Vagina (tissue), 2 donors: Measurements from ENCODE around the gene SLC3A2. TPM values are rescaled to one million over a fixed set of nuclear protein-coding genes. Genes with fewer than 3 reads are reported as not detected.

Experiments
- DNase-seq, 2 donors: peaks; one replicate each; pipeline ENCODE4 v3.0.0-alpha.2; 2017; ENCODE audit errors: extremely low spot score in 2 of 2
- H3K27ac ChIP-seq: fragments of 200-600 bp; sonication (generic); one replicate; pipeline ENCODE4 v1.5.1; 2019
- H3K27me3 ChIP-seq: fragments of 200-600 bp; sonication (generic); one replicate; pipeline ENCODE4 v1.5.1; 2019
- H3K36me3 ChIP-seq, 2 donors: fragments of 200-600 bp; sonication (generic); one replicate each; pipeline ENCODE4 v1.5.1; 2017 to 2019
- H3K4me1 ChIP-seq: fragments of 200-600 bp; sonication (generic); one replicate; pipeline ENCODE4 v1.5.1; 2019
- H3K4me3 ChIP-seq, 2 donors: fragments of 200-600 bp; sonication (generic); 1 replicate in 1 of 2; 2 replicates in 1 of 2; pipeline ENCODE4 v1.5.1; 2016 to 2019
- H3K9me3 ChIP-seq: fragments of 200-600 bp; sonication (generic); one replicate; pipeline ENCODE4 v1.5.1; 2019
- CTCF ChIP-seq, 3 experiments: fragments of 450-650 bp in 2 of 3; fragments of 200-600 bp in 1 of 3; sonication (generic) in 1 of 3; IDR thresholded peaks; one replicate each; pipeline ENCODE4 v1.5.1; 2017 to 2019; ENCODE audit warnings: antibody characterized with exemption in 3 of 3, mild to moderate bottlenecking in 2 of 3, moderate library complexity in 2 of 3
- POLR2A ChIP-seq, 2 donors: fragments of 450-650 bp; IDR thresholded peaks; one replicate each; pipeline ENCODE4 v1.6.1; 2017; ENCODE audit warnings: antibody characterized with exemption in 2 of 2, mild to moderate bottlenecking in 2 of 2, moderate library complexity in 2 of 2
- POLR2AphosphoS5 ChIP-seq, 2 donors: sonication (generic); formaldehyde crosslinking; IDR thresholded peaks; one replicate each; pipeline ENCODE4 v1.9.0; 2017; ENCODE audit warnings: antibody characterized with exemption in 2 of 2, mild to moderate bottlenecking in 2 of 2, low read depth in 1 of 2; ENCODE audit not compliant: insufficient read depth in 1 of 2
- intact Hi-C: fragments of 100-400 bp; cut with DNase I; formaldehyde crosslinking; loops from one replicate; pipeline ENCODE4 v1.15.1; 2023
- total RNA-seq: library from RNA; depleted of rRNA; stranded (reverse); fragments of >200 nt; gene quantifications from one replicate; pipeline ENCODE4 v1.2.3, GENCODE V29; 2016

Gene SLC3A2
- total RNA-seq, 1 donor from 2014 or later, result 169 TPM

DNA sequence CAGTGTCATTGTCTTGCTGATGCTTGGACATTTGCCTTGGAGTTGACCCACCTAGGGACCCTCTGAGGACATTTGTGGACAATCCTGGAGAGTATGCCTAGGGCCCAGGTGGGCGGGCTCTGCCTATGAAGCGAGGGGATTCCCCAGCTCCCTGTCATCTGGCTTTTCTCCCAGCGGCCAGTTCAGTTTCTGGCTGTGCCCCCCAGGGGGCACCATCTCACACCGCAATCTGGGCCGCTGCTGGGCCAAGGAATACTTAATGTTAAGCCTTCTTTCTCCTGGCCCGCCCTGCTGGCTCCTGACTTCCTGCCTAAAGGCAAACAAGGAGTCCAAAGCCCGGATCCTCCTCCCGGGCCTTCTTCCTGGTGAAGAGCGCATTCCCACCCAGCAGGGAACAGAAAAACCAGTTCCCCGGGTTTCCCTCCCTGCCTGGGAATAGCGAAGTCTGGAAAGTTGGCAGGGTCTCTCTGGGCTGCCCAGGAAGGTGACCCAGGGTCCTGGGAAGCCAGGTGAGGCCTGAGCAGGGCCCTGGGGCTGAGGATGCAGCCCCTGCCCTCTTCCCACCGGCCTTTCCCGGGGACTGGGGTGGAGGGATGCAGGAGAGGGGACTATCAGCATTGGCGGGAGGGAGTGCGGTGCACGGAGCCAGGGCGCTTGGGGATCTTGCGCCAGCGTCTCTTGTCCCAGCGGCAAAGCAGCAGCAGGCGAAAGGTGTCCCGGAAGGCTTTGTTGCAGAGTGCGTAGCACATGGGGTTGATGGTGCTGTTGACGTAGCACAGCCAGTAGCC, 28.6 kb downstream of the SLC3A2 start:
- no peak for DNase-seq
- H3K4me3 ChIP-seq, result no peak overlapping the region
- no peaks in the 10 kb centered on the region for H3K9me3 ChIP-seq
- H3K27ac ChIP-seq, result no peak overlapping the region
- peaks cover 18% of the 10 kb centered on the region for H3K4me1 ChIP-seq
- intact Hi-C loops, result no loop called here
- TF ChIP-seq CTCF (IDR thresholded peaks at IDR 0.05) (peak in 1 of 3 experiments; percentile 31), POLR2AphosphoS5 (IDR thresholded peaks at IDR 0.05; ENCODE audit: insufficient read depth in 1 of 2, low read depth in 1 of 2) (peak; percentile 28 to 30), POLR2A (IDR thresholded peaks at IDR 0.05) (no peak)
- no peaks in the 10 kb centered on the region for H3K27me3 ChIP-seq
- no peaks in the 10 kb centered on the region for H3K36me3 ChIP-seq

DNA sequence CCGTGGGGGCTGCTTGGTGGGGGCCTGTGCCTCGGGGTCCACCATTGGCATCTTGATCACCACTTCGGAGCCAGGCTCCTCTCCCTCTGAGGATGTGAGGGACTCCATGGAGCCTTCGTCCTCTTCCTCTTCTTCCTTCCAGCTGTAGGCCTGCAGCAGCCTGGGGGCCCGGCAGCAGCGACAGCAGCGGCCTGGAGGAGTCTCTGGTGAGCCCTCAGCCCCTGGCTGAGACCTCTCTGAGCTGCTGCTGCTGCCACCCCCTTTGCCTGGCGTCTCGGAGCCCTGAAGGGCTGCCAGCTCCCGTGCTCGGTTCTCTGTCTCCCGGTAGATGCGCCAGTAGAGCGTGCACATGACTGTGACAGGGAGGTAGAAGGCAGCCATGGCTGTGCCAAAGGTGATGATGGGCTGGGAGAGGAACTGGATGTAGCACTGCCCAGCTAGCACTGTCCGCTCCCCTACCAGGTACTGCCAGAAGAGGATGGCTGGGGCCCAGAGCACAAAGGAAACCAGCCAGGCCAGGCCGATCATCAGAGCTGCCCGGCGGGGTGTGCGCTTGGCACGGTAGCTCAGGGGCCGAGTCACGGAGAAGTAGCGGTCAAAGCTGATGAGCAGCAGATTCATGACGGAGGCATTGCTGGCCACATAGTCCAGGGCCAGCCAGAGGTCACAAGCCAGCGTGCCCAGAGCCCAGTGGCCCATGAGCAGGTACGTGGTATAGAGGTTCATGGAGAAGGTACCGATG, 29.6 kb downstream of the SLC3A2 start:
- Histone ChIP-seq H3K27me3 (no peaks in the 10 kb centered on the region), H3K36me3 (no peaks in the 10 kb centered on the region), H3K9me3 (no peaks in the 10 kb centered on the region), H3K27ac (no peak overlapping the region), H3K4me3 (no peak overlapping the region), H3K4me1 (peaks cover 18% of the 10 kb centered on the region)
- intact Hi-C loops, result no loop called here
- TF ChIP-seq POLR2A (IDR thresholded peaks at IDR 0.05) (no peak), CTCF (IDR thresholded peaks at IDR 0.05) (no peak), POLR2AphosphoS5 (IDR thresholded peaks at IDR 0.05; ENCODE audit: insufficient read depth in 1 of 2, low read depth in 1 of 2) (no peak)
- no peak for DNase-seq

DNA sequence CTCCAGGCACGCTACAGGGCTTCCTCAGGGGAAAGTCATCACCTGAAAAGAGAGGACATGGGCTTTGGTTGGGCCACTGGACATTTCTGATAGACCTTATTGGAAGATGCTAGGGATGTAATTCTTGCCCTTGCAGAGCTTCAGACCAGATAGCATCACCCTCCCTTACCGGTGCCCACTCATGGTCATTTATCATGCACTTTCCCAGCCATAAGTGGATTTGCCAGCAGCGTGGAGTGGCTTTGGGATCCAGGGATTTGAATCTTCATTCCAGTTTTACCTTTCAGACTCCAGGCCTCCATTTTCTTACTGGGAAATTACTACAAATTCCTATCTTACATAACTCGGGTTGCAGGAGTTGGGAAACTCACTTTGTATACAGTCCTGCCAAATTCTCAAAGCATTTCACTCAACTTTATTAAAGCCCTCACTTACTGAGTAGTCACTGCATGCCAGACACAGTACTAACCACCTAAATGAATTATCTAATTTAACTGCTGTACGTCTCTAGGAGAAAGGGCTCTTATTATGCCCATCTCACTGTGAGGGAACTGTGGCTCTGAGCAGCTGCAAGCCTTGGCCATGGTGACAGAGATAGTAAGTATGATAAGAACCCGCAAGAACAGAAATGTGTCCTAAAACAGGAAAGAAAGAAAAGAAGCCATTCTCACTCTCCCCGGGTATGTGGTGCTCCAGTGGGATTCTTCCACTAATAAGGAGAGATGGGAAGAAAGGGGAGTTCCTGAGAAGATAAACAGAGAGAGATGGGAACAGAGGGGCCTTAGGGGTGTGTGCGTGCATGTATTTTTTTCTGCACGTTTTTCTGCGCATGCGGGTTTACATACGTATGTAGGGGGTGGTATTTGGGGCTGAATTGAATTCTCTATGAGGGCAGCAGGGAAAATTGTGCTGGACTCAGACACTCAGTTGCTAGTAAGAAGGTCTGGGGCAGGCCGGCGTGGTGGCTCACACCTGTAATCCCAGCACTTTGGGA, 30.7 kb downstream of the SLC3A2 start:
- H3K4me1 ChIP-seq, result peaks cover 18% of the 10 kb centered on the region
- no peak overlapping the region for H3K27ac ChIP-seq

DNA sequence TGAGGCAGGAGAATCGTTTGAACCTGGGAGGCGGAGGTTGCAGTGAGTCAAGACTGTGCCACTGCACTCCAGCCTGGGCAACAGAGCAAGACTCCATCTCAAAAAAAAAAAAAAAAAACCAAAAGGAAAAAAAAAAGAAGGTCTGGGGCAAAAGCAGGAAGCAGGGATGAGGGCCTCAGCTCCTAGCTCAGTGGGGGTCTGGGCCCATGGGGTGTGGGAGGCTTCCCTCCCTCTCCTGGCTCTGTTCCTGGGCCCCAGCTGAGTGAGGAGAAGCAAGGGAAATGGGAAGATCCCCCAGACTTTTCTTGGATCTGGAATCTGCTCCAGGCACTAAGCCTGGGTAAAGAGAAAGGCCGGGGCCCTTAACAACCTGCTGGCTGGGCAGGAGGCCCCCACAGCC, 31.6 kb downstream of the SLC3A2 start:
- peaks cover 18% of the 10 kb centered on the region for H3K4me1 ChIP-seq
- H3K36me3 ChIP-seq, result no peaks in the 10 kb centered on the region
- intact Hi-C loops, result no loop called here
- TF ChIP-seq CTCF (IDR thresholded peaks at IDR 0.05) (no peak), POLR2AphosphoS5 (IDR thresholded peaks at IDR 0.05; ENCODE audit: insufficient read depth in 1 of 2, low read depth in 1 of 2) (no peak), POLR2A (IDR thresholded peaks at IDR 0.05) (no peak)
- no peaks in the 10 kb centered on the region for H3K27me3 ChIP-seq
- H3K27ac ChIP-seq, result no peak overlapping the region
- H3K4me3 ChIP-seq, result no peak overlapping the region
- no peaks in the 10 kb centered on the region for H3K9me3 ChIP-seq
- no peak for DNase-seq

More for the DNA sequence above, 30.7 kb downstream of the SLC3A2 start:
- intact Hi-C loops, result no loop called here
- no peak for TF ChIP-seq POLR2A (IDR thresholded peaks at IDR 0.05)
- H3K9me3 ChIP-seq, result no peaks in the 10 kb centered on the region
- no peak overlapping the region for H3K4me3 ChIP-seq
- no peaks in the 10 kb centered on the region for H3K36me3 ChIP-seq
- H3K27me3 ChIP-seq, result no peaks in the 10 kb centered on the region
- no peak for DNase-seq

DNA sequence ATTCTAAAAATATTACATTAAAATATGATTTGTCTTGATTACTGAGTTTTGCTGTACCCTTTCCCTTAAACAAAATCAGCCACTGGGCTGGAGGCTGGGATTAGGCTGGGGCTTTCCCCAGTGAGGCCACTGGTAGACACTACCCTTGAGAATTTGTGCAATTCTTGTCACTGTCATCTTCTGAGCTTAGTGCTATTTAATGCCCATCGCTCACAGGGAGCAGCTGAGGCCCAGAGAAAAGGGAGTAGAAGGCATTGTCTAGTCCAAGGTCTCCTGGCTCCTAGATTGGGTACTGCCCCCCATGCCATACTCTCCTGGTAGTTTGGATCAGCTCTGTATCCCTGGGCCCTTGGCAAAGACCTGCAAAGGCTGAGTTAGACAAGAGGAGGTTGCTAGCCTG, 33.7 kb downstream of the SLC3A2 start:
- intact Hi-C loops, result no loop called here
- no peaks in the 10 kb centered on the region for H3K9me3 ChIP-seq
- peaks cover 3% of the 10 kb centered on the region for H3K4me1 ChIP-seq
- no peak for DNase-seq
- no peaks in the 10 kb centered on the region for H3K27me3 ChIP-seq
- no peak overlapping the region for H3K4me3 ChIP-seq
- TF ChIP-seq POLR2AphosphoS5 (IDR thresholded peaks at IDR 0.05; ENCODE audit: insufficient read depth in 1 of 2, low read depth in 1 of 2) (no peak), CTCF (IDR thresholded peaks at IDR 0.05) (no peak), POLR2A (IDR thresholded peaks at IDR 0.05) (no peak)
- no peak overlapping the region for H3K27ac ChIP-seq
- H3K36me3 ChIP-seq, result no peaks in the 10 kb centered on the region
